ENCODE data around the gene BICC1. TPM values are rescaled to one million over a fixed set of nuclear protein-coding genes. Genes with fewer than 3 reads are reported as not detected.

Gene BICC1
- total RNA-seq, 1 experiment from 2014 or later: 0.57 TPM

DNA sequence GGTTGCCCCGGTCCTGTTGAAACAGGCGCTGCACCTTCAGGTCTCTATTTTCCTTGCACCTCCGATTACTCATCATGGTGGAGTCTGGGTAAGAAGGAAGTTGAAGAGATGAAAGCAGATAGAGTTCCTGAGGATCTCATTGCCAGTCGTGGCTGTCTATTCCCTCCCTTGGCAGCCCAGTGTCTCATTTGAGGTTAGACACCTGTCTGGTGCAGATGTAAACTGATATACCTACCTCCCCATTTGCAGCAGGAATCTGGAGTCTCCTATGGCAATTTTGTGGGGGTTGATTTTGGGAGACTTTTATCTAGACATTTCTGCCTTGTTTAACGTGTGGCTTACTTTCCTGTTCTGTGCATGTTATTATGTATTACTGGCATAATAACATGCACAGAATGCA is 212.1 kb downstream of the BICC1 start:
- Histone ChIP-seq H3K27ac (ENCODE audit: insufficient read length, low read depth, low read length) (no peak overlapping the region), H4K8ac (replicated peaks; ENCODE audit: insufficient read length, low read depth, low read length) (no peak overlapping the region), H2BK5ac (ENCODE audit: insufficient read length, low read length) (no peak overlapping the region), H3K14ac (ENCODE audit: insufficient read depth, low read length) (no peak overlapping the region), H4K5ac (ENCODE audit: insufficient read length, low read depth, low read length) (no peak overlapping the region), H3K4me2 (ENCODE audit: insufficient read depth, insufficient read length, low read length) (no peak overlapping the region), H4K20me1 (ENCODE audit: control insufficient read depth, insufficient read depth, insufficient read length) (no peaks in the 10 kb centered on the region), H3K4ac (ENCODE audit: low read depth, low read length) (no peak overlapping the region), H3T11ph (ENCODE audit: low read length) (no peak overlapping the region), H3K79me1 (ENCODE audit: insufficient read depth, low read depth, low read length, poor library complexity, severe bottlenecking) (no peaks in the 10 kb centered on the region), H2AK5ac (ENCODE audit: insufficient read length, low read length) (no peak overlapping the region), H3K79me2 (ENCODE audit: insufficient read depth, low read length) (no peaks in the 10 kb centered on the region), H2BK15ac (ENCODE audit: low read depth, low read length) (no peak overlapping the region), H2BK120ac (ENCODE audit: low read depth, low read length, poor library complexity, severe bottlenecking) (no peak overlapping the region), H3K27me3 (ENCODE audit: insufficient read depth, low read length) (no peaks in the 10 kb centered on the region), H4K91ac (ENCODE audit: insufficient read length, low read depth, low read length) (no peak overlapping the region), H3K4me1 (ENCODE audit: insufficient read depth, low read length) (no peaks in the 10 kb centered on the region), H3K9me3 (ENCODE audit: control insufficient read depth, low read depth, low read length) (no peaks in the 10 kb centered on the region), H2AFZ (ENCODE audit: low read length) (no peak overlapping the region), H3K9ac (ENCODE audit: extremely low read depth, insufficient read length, low read length) (no peak overlapping the region), H3K56ac (ENCODE audit: insufficient read length, low read depth, low read length) (no peak overlapping the region), H2BK12ac (ENCODE audit: insufficient read length, low read depth, low read length) (no peak overlapping the region), H3K23me2 (ENCODE audit: insufficient read length, low read depth, low read length, poor library complexity, severe bottlenecking) (no peaks in the 10 kb centered on the region), H2BK20ac (ENCODE audit: low read depth, low read length, poor library complexity, severe bottlenecking) (no peak overlapping the region), H3K18ac (ENCODE audit: insufficient read length, low read depth, low read length) (no peak overlapping the region), H3K23ac (ENCODE audit: insufficient read length, low read depth, low read length) (no peak overlapping the region)
- Mint-ChIP-seq H3K4me1 (no peaks in the 10 kb centered on the region), H3K9me3 (peaks cover 4 to 7% of the 10 kb centered on the region in 2 experiments), H3K36me3 (ENCODE audit: insufficient read depth in 1 of 3, low read depth in 3 of 3) (peaks cover under 1 to 4% (median 2%) of the 10 kb centered on the region in 3 experiments), H3K27ac (no peak overlapping the region; a peak in 1 of 7 replicates), H3K4me3 (no peak overlapping the region), H3K27me3 (ENCODE audit: low read depth) (no peaks in the 10 kb centered on the region)
- WGBS (ENCODE audit: extremely low coverage, insufficient read length, low lambda C conversion rate): no CpG with 5 or more reads among the region's 5 CpGs
- DNase-seq: no peak
- TF ChIP-seq, protein P1, sequence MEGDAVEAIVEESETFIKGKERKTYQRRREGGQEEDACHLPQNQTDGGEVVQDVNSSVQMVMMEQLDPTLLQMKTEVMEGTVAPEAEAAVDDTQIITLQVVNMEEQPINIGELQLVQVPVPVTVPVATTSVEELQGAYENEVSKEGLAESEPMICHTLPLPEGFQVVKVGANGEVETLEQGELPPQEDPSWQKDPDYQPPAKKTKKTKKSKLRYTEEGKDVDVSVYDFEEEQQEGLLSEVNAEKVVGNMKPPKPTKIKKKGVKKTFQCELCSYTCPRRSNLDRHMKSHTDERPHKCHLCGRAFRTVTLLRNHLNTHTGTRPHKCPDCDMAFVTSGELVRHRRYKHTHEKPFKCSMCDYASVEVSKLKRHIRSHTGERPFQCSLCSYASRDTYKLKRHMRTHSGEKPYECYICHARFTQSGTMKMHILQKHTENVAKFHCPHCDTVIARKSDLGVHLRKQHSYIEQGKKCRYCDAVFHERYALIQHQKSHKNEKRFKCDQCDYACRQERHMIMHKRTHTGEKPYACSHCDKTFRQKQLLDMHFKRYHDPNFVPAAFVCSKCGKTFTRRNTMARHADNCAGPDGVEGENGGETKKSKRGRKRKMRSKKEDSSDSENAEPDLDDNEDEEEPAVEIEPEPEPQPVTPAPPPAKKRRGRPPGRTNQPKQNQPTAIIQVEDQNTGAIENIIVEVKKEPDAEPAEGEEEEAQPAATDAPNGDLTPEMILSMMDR (conservative IDR thresholded peaks at IDR 0.05): no peak

All from H9 (cell line).